ENCODE results near the gene DISP3.

Gene DISP3

DNA sequence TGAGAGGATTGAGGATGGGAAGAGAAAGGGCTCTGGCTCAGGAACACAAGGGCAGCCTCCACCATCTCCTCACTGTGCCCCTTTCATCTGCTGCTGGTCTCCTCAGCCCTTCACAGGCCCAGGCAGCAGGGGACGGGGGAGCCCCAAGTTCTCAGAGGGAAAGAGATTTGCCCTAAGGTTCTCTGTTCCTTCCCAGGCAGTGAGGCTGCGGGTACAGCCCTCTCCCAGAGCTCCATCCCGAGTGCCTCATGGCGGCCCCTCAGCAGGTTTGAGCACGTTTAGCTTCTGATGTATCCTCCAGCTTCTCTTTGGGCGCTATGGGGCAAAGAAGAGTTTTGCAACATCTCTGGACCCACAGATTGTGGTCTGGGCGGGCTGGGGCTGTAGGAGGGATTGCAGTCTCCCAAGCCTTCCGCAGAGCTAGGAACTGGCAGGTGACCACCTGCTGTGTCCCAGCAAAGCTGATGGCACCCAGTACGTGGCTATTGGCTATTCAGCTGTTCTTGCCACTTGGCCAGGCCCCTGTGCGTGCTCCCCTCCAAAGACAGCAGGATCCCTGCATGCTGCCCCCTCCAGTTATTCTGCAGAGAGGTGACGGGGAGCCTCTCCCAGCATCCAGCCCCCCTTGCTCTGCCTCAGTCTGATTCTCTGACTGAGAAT is 10.1 kb downstream of the DISP3 start:
- no peak for DNase-seq (ENCODE audit: low read depth)
- H3K4me3 ChIP-seq (replicated peaks; ENCODE audit: low read depth, low read length): no peak overlapping the region
- TF ChIP-seq, protein P1, sequence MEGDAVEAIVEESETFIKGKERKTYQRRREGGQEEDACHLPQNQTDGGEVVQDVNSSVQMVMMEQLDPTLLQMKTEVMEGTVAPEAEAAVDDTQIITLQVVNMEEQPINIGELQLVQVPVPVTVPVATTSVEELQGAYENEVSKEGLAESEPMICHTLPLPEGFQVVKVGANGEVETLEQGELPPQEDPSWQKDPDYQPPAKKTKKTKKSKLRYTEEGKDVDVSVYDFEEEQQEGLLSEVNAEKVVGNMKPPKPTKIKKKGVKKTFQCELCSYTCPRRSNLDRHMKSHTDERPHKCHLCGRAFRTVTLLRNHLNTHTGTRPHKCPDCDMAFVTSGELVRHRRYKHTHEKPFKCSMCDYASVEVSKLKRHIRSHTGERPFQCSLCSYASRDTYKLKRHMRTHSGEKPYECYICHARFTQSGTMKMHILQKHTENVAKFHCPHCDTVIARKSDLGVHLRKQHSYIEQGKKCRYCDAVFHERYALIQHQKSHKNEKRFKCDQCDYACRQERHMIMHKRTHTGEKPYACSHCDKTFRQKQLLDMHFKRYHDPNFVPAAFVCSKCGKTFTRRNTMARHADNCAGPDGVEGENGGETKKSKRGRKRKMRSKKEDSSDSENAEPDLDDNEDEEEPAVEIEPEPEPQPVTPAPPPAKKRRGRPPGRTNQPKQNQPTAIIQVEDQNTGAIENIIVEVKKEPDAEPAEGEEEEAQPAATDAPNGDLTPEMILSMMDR (IDR thresholded peaks at IDR 0.05; ENCODE audit: low read length, missing control alignments): no peak

DNA sequence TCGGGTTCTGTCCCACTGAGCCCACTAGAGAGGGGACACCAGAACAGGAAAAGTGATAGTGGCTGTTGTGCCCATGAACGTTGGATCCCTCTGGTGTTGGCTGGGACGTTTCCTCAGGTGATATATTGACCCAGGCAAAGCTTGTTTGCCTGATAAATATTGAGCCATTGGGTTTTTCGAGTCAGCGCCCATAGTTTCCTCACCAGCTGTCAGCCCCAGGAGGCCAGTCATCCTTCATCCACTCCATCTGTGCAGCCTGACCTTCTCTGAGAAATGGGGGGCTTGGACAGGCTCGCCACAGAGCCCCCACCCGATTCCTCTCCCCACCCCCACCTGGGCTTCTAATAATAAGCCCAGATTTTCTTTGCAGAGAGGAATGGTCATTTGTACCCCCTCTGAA is 13.3 kb downstream of the DISP3 start:
- H3K4me3 ChIP-seq (replicated peaks; ENCODE audit: low read depth, low read length): no peak overlapping the region
- TF ChIP-seq, protein P1 (IDR thresholded peaks at IDR 0.05; ENCODE audit: low read length, missing control alignments): no peak
- DNase-seq (ENCODE audit: low read depth): no peak

DNA sequence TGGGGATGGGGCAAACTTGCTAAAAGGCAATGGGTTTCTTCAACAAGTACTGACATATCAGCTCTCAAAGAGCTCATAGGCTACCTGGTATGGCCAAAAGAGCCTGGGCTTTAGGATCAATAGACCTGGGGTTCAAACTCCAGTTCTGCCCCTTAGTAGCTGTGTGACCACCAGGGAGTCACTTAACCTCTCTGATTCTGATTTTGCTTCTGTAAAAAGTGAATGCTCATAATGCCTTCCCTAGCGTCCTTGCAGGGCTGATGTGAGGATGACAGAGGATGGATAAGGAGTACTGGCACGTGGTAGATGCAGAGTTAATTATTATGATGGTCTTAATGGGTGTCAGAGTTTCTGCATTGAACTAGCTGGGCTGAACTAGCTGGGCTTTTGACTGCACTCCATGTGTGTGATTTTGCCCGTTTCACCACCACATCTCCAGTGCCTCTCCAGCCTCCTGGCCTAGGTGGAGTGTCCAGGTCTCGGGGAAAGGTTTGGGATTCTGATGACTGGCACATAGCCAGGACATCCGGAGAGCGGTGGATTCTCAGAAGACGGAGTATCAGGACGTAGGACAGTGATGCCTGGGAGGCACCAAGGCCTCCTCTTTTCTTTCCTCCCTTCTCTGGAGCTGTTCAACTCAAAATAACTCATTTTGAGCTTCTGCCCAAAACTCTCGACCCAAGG is 15.2 kb downstream of the DISP3 start:
- no peak overlapping the region for H3K4me3 ChIP-seq (replicated peaks; ENCODE audit: low read depth, low read length)
- DNase-seq (ENCODE audit: low read depth): no peak
- TF ChIP-seq, protein P1 (IDR thresholded peaks at IDR 0.05; ENCODE audit: low read length, missing control alignments): no peak

DNA sequence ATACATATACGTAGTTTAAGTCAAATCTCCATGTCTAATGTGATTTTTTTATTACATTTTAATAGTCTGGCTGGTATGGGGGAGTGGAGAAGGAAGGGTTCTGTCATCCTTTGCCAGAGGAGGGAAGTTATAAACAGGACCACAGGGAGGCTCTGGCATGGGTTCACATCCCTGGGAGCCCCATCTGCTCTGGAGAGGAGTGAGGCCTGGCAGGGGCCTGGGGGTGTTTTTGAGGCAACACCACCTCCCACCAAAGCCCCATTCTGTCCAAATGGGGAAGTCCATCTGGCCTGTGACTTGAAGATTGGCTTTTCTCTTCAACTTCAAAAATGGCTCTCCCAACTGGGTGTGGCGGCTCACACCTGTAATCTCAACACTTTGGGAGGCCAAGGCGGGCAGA is 15.8 kb downstream of the DISP3 start:
- TF ChIP-seq, protein P1 (IDR thresholded peaks at IDR 0.05; ENCODE audit: low read length, missing control alignments): no peak
- no peak overlapping the region for H3K4me3 ChIP-seq (replicated peaks; ENCODE audit: low read depth, low read length)
- no peak for DNase-seq (ENCODE audit: low read depth)

DNA sequence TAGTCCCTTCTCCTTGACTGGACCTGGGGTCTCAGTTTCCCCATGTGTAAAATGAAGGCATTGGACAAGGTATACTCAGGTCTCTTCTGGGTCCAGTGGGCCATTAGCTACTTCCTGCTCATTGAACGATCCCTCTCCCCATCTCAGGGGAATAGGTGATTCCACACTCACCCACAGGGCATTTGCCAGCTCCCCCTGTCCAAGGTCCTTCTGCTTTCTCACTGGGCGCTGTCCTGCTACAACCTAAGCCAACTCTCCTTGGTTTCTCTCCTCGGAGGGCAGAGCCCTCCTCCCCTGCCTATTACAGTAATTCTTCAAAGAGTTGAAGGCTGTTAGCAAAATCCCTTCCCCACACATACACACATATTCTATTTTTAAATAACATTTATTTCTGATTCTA is 16.6 kb downstream of the DISP3 start:
- no peak for DNase-seq (ENCODE audit: low read depth)
- no peak overlapping the region for H3K4me3 ChIP-seq (replicated peaks; ENCODE audit: low read depth, low read length)
- TF ChIP-seq, protein P1 (IDR thresholded peaks at IDR 0.05; ENCODE audit: low read length, missing control alignments): no peak

DNA sequence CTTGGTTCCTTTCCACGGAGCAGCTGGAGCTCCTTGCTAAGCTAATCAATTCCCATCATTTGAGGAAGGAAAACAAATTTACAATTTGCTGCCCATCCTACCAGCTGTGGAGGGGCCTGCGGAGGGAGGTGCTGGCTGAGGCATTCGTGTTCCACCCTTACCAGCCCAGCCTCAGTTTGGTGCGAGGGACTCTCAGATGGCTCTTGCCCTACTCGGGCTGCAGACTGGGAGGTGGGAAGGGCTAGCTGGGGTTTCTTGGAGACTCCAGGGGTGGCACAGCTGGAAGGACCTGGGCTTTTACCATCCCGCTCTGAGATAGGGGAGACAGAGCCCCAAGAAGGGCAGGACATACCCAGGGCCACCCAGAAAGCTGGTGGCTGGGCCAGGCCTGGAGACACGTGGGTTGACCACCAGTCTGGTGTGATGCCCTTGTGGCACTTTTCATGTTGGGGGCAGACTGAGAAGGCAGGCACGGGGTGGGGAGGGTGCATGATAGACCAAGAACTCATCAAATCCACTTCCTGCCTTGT is 17.7 kb downstream of the DISP3 start:
- TF ChIP-seq, protein P1 (IDR thresholded peaks at IDR 0.05; ENCODE audit: low read length, missing control alignments): no peak
- no peak for DNase-seq (ENCODE audit: low read depth)
- no peak overlapping the region for H3K4me3 ChIP-seq (replicated peaks; ENCODE audit: low read depth, low read length)
